ENCODE data around the gene PLEKHH1. TPM values are rescaled to one million over a fixed set of nuclear protein-coding genes. Genes with fewer than 3 reads are reported as not detected.

PLEKHH1 gene
- total RNA-seq, 1 experiment from 2014 or later, result 35.3 TPM

DNA sequence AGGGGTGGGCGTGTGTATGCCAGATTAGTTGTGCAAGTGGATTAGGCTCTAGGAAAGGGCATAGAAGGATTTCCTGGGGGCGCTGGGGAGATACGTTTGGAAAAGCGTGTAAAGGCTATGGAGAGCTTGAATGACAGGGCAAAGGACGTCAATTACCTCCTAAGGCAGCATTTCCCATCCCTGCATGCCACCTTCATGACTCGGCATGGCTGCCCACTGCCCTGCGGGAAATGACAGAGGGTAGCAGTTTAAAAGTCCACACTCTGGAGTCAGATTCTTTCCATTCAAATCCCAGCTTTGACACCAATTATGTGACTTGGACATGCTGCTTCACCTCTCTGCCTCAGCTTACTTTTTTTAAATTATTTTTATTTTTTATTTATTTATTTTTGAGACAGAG is 29.8 kb upstream of the PLEKHH1 start:
- no peak overlapping the region for H4K5ac ChIP-seq (ENCODE audit: insufficient read length, low read depth, low read length)
- no peak overlapping the region for H4K8ac ChIP-seq (replicated peaks; ENCODE audit: insufficient read length, low read depth, low read length)
- H3K18ac ChIP-seq (ENCODE audit: insufficient read length, low read depth, low read length), result no peak overlapping the region
- H3K4me1 ChIP-seq (ENCODE audit: insufficient read depth, low read length), result 0 out of 2 replicates have a peak, but pooled peaks cover under 1% of the 10 kb centered on the region
- no peak overlapping the region for H3K56ac ChIP-seq (ENCODE audit: insufficient read length, low read depth, low read length)
- no peaks in the 10 kb centered on the region for H4K20me1 ChIP-seq (ENCODE audit: control insufficient read depth, insufficient read depth, insufficient read length)
- no peak overlapping the region for H2BK12ac ChIP-seq (ENCODE audit: insufficient read length, low read depth, low read length)
- H2AK5ac ChIP-seq (ENCODE audit: insufficient read length, low read length), result no peak overlapping the region
- no peak overlapping the region for H2AFZ ChIP-seq (ENCODE audit: low read length)
- no peak overlapping the region for H3T11ph ChIP-seq (ENCODE audit: low read length)
- H3K27ac ChIP-seq (ENCODE audit: insufficient read length, low read depth, low read length), result no peak overlapping the region
- no peak overlapping the region for H3K4ac ChIP-seq (ENCODE audit: low read depth, low read length)
- Mint-ChIP-seq H3K4me1 (no peaks in the 10 kb centered on the region), H3K27ac (peak overlapping the region in 1 of 3 experiments; percentile 19; a peak in 2 of 7 replicates), H3K27me3 (ENCODE audit: low read depth) (peaks cover 3% of the 10 kb centered on the region), H3K36me3 (ENCODE audit: insufficient read depth in 1 of 3, low read depth in 3 of 3) (no peaks in the 10 kb centered on the region), H3K9me3 (no peaks in the 10 kb centered on the region), H3K4me3 (no peak overlapping the region)
- H2BK5ac ChIP-seq (ENCODE audit: insufficient read length, low read length), result no peak overlapping the region
- no peaks in the 10 kb centered on the region for H3K27me3 ChIP-seq (ENCODE audit: insufficient read depth, low read length)
- H2BK120ac ChIP-seq (ENCODE audit: low read depth, low read length, poor library complexity, severe bottlenecking), result no peak overlapping the region
- H3K23me2 ChIP-seq (ENCODE audit: insufficient read length, low read depth, low read length, poor library complexity, severe bottlenecking), result peaks cover 1% of the 10 kb centered on the region
- no peak overlapping the region for H3K14ac ChIP-seq (ENCODE audit: insufficient read depth, low read length)
- no peak overlapping the region for H2BK20ac ChIP-seq (ENCODE audit: low read depth, low read length, poor library complexity, severe bottlenecking)
- no peak overlapping the region for H2BK15ac ChIP-seq (ENCODE audit: low read depth, low read length)
- H4K91ac ChIP-seq (ENCODE audit: insufficient read length, low read depth, low read length), result no peak overlapping the region
- H3K4me2 ChIP-seq (ENCODE audit: insufficient read depth, insufficient read length, low read length), result no peak overlapping the region
- no peak overlapping the region for H3K23ac ChIP-seq (ENCODE audit: insufficient read length, low read depth, low read length)
- no peaks in the 10 kb centered on the region for H3K9me3 ChIP-seq (ENCODE audit: control insufficient read depth, low read depth, low read length)
- no peaks in the 10 kb centered on the region for H3K79me1 ChIP-seq (ENCODE audit: insufficient read depth, low read depth, low read length, poor library complexity, severe bottlenecking)
- no CpG with 5 or more reads among the region's 7 CpGs for WGBS (ENCODE audit: extremely low coverage, insufficient read length, low lambda C conversion rate)
- no peak overlapping the region for H3K9ac ChIP-seq (ENCODE audit: extremely low read depth, insufficient read length, low read length)
- TF ChIP-seq, protein P1, sequence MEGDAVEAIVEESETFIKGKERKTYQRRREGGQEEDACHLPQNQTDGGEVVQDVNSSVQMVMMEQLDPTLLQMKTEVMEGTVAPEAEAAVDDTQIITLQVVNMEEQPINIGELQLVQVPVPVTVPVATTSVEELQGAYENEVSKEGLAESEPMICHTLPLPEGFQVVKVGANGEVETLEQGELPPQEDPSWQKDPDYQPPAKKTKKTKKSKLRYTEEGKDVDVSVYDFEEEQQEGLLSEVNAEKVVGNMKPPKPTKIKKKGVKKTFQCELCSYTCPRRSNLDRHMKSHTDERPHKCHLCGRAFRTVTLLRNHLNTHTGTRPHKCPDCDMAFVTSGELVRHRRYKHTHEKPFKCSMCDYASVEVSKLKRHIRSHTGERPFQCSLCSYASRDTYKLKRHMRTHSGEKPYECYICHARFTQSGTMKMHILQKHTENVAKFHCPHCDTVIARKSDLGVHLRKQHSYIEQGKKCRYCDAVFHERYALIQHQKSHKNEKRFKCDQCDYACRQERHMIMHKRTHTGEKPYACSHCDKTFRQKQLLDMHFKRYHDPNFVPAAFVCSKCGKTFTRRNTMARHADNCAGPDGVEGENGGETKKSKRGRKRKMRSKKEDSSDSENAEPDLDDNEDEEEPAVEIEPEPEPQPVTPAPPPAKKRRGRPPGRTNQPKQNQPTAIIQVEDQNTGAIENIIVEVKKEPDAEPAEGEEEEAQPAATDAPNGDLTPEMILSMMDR (conservative IDR thresholded peaks at IDR 0.05), result no peak
- H3K79me2 ChIP-seq (ENCODE audit: insufficient read depth, low read length), result no peaks in the 10 kb centered on the region
- DNase-seq, result no peak

All from H9 (cell line).